Activated naive CD8-positive, alpha-beta T cell treated with anti-CD3 and anti-CD28 coated beads, Interleukin-2, amount 10 ng/mL, durations not matched to agents 7 days and 5 days (primary cell): ENCODE data around the gene PLCE1. TPM values are rescaled to one million over a fixed set of nuclear protein-coding genes. Genes with fewer than 3 reads are reported as not detected.

Experiments used
- ATAC-seq: fragments of 150-1000 bp; cut with Tn5 transposase; one replicate; pipeline ENCODE4 v1.10.0; 2021; ENCODE audit warnings: low read depth, moderate library complexity
- POLR2A ChIA-PET: fragments of 350-600 bp; sonication (Branson Sonifier 250); formaldehyde crosslinking; loops from one replicate; lab custom pipeline; 2021; ENCODE audit warnings: antibody characterized with exemption; lab: Charles Lee
- DNase-seq: peaks from one replicate; pipeline ENCODE4 v3.0.0; 2021
- H3K27ac Mint-ChIP-seq: one replicate; pipeline ENCODE4 v1.8.0; 2022; ENCODE audit warnings: mild to moderate bottlenecking, mixed read lengths
- H3K27me3 Mint-ChIP-seq: one replicate; pipeline ENCODE4 v1.8.0; 2022; ENCODE audit warnings: mild to moderate bottlenecking, moderate library complexity, mixed read lengths
- H3K36me3 Mint-ChIP-seq: one replicate; pipeline ENCODE4 v1.8.0; 2021; ENCODE audit warnings: mild to moderate bottlenecking, mixed read lengths
- H3K4me1 Mint-ChIP-seq: one replicate; pipeline ENCODE4 v1.8.0; 2021; ENCODE audit warnings: mixed read lengths
- H3K4me3 Mint-ChIP-seq: one replicate; pipeline ENCODE4 v1.8.0; 2022; ENCODE audit warnings: mild to moderate bottlenecking, moderate library complexity, mixed read lengths
- H3K9me3 Mint-ChIP-seq: one replicate; pipeline ENCODE4 v1.8.0; 2021; ENCODE audit warnings: mixed read lengths
- total RNA-seq, 2 experiments: library from RNA; stranded (reverse); gene quantifications; one replicate each; pipeline ENCODE4 v1.2.3, GENCODE V29; 2021

PLCE1 gene
- total RNA-seq, 2 experiments from 2014 or later = not detected

DNA sequence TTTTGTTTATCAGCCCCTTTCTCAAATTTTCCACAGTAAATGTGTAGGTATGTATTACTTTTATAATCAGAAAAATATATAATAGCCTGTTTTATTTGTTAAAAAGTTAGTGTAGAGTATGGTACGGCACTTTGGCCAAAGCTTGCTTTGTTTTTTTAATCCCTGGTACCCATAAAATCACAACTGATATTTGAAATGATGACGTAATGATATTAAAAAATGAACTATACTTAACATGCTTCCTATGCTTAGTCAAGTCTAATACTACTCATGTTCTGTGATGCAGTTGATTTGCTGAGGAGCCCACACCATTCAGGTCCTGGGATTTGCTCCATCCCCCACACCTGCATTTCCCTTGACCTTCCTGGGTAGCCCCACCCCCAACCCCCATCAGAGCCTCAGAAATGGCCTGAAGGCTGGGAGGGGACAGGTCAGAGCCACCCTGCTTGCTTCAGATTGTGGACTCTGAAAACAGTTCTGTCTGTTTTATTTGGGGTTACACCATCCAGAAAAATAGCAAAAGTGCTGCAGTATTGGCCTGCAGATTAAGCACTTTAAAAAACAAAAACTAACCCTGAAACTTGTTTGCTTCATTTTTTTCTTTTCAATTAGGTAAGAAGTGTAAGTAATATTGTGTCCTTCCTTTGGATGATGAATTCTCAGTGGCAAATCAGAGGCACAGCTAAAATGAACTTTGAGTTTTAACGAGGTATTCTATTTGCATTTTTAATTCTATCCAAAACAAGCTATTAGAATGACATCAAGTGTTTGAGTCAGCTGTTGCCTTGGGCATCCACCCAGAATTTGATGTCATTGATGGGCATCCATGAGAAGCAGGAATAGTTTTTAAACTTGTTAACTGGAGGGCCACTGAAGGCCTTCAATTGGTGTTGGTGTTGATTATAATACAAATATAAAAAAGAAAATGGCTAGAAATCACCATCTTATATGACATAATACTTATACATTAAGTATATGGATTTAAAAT is 23.3 kb downstream of the PLCE1 start:
- Mint-ChIP-seq H3K9me3 (no peaks in the 10 kb centered on the region), H3K36me3 (no peaks in the 10 kb centered on the region), H3K27ac (no peak overlapping the region), H3K4me3 (no peak overlapping the region), H3K4me1 (no peaks in the 10 kb centered on the region), H3K27me3 (peaks cover 5% of the 10 kb centered on the region)
- no peak for ATAC-seq
- POLR2A ChIA-PET = no interaction called here
- no peak for DNase-seq

DNA sequence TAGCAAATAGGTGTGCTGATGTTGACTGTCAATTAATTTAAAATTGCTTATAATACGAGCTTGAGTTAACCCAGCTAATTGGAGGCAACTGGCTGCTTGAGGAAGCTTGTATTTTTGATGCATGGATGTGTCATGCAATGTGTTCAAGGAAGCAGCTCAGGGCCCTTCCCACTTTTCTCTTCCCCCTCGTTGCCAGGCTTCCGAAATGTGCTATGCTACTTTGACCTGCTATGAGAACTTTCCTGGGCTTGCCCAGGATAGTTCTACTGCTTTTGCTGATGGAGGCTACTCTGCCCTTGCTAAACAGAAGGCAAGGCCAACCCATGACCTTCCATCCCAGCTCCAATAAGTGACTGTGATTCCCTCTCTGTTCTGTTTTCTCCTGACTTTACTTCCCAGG is 24.4 kb downstream of the PLCE1 start:
- Mint-ChIP-seq H3K27ac (no peak overlapping the region), H3K36me3 (no peaks in the 10 kb centered on the region), H3K4me1 (no peaks in the 10 kb centered on the region), H3K27me3 (peaks cover 5% of the 10 kb centered on the region), H3K9me3 (no peaks in the 10 kb centered on the region), H3K4me3 (no peak overlapping the region)
- no peak for ATAC-seq
- no peak for DNase-seq
- POLR2A ChIA-PET = no interaction called here

DNA sequence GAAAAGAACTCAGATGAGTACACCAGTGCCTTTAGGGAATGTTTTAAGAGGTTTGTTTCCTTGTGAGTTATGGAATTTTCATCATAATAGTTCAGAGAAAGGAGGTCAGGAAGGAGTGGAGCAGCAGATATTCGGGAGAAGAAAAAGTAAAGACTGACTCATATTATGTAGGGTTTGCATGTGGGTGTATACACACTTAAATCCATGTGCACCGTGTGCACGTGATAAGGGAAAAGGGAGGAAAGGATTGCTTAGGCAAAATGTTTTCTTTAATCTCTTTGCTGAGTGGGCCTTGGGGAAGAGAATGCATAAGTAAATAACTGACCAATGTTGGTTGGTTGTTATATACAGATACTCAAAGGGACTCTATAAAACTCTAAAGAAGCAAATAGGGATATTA is 30.2 kb downstream of the PLCE1 start:
- POLR2A ChIA-PET = no interaction called here
- no peak overlapping the region for H3K4me3 Mint-ChIP-seq
- H3K36me3 Mint-ChIP-seq = no peaks in the 10 kb centered on the region

DNA sequence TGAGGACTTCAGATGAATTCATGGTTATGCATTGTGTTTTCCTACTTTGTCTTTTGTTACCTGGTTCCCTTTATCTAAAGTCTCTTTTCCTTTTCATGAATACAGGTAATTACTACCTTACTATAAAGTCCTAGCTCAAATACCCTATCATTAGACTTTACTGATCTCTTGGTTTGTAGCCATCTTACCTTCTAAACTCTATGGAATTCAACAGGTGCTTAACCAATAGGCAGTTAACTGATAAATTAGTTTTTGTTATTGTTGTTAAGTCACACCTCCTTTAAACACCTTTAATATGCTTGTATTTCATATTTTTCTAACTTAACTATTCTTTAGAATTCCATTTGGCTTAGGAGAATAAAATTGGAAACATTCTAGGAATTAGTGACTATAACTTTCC is 30.7 kb downstream of the PLCE1 start:
- ATAC-seq (no peak), DNase-seq (no peak)
- peaks cover 5% of the 10 kb centered on the region for H3K27me3 Mint-ChIP-seq
- H3K36me3 Mint-ChIP-seq = no peaks in the 10 kb centered on the region
- no peak overlapping the region for H3K4me3 Mint-ChIP-seq
- no peaks in the 10 kb centered on the region for H3K4me1 Mint-ChIP-seq
- peaks cover 6% of the 10 kb centered on the region for H3K9me3 Mint-ChIP-seq
- POLR2A ChIA-PET = no interaction called here
- no peak overlapping the region for H3K27ac Mint-ChIP-seq

More for the DNA sequence above, 30.2 kb downstream of the PLCE1 start:
- DNase-seq = no peak
- Mint-ChIP-seq H3K9me3 (peaks cover 6% of the 10 kb centered on the region), H3K27ac (no peak overlapping the region), H3K27me3 (peaks cover 5% of the 10 kb centered on the region), H3K4me1 (no peaks in the 10 kb centered on the region)
- no peak for ATAC-seq

DNA sequence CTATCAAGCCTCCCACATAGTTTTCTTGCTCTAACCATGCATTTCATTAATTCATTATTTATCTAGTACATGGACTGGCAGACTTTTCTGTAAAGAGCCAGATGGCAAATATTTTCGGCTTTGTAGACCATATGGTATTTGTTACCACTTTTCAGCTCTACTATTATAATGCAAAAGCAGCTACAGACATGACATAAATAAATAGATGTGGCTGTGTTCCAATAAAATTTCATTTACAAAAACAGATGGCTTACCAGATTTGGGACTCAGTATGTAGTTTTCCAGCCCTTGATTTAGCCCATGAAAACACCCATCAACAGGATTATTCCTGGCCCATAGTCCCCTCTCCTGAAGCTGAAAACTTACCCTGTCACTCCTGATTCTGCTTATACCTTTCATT is 32.1 kb downstream of the PLCE1 start:
- no peaks in the 10 kb centered on the region for H3K27me3 Mint-ChIP-seq
- H3K4me3 Mint-ChIP-seq = no peak overlapping the region
- POLR2A ChIA-PET = no interaction called here
- ATAC-seq (no peak), DNase-seq (no peak)
- no peak overlapping the region for H3K27ac Mint-ChIP-seq
- no peaks in the 10 kb centered on the region for H3K4me1 Mint-ChIP-seq
- no peaks in the 10 kb centered on the region for H3K36me3 Mint-ChIP-seq
- peaks cover 8% of the 10 kb centered on the region for H3K9me3 Mint-ChIP-seq

DNA sequence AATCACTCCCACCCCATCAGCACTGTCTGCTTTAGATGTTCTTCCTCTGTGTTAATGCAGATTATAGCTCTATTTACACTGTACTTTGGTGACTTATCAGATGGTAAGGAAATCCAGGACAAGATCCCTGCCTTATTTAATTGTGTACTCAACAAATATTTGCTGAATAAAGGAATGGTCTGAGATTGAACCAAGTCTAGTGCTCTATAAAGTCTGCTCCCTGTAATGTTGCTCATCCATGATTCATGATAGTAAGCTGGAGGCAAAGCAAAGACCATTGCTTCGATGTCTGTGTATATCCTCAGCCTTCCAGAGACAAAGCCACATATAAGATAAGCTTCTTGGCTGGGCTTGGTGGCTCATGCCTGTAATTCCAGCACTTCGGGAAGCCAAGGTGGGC is 33.5 kb downstream of the PLCE1 start:
- Mint-ChIP-seq H3K4me3 (no peak overlapping the region), H3K9me3 (peaks cover 13% of the 10 kb centered on the region), H3K36me3 (no peaks in the 10 kb centered on the region), H3K27ac (no peak overlapping the region), H3K27me3 (no peaks in the 10 kb centered on the region), H3K4me1 (no peaks in the 10 kb centered on the region)
- no peak for DNase-seq
- POLR2A ChIA-PET = no interaction called here
- ATAC-seq = no peak

DNA sequence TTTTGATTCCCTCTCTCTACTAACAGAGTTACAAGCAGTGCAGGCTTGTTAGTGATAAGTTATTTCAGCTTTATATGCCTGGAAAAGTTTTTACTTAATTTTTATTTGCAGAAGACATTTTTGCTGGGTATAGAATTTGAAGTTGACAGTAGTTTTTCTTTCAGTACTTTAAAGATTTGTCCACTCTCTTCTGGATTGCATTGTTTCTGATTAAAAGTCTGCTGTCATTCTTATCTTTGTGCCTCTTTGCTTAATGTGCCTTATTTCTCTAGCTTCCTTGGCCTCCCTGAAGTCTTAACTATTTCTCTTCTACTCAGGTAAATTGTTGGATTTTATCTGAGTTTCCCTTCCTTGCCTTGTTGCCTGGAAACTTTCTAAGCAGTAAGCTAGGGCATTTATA is 36.2 kb downstream of the PLCE1 start:
- POLR2A ChIA-PET = no interaction called here
- H3K36me3 Mint-ChIP-seq = no peaks in the 10 kb centered on the region
- peaks cover 13% of the 10 kb centered on the region for H3K9me3 Mint-ChIP-seq
- no peaks in the 10 kb centered on the region for H3K27me3 Mint-ChIP-seq
- H3K4me1 Mint-ChIP-seq = no peaks in the 10 kb centered on the region
- no peak overlapping the region for H3K27ac Mint-ChIP-seq
- no peak overlapping the region for H3K4me3 Mint-ChIP-seq
- no peak for ATAC-seq
- DNase-seq = no peak

DNA sequence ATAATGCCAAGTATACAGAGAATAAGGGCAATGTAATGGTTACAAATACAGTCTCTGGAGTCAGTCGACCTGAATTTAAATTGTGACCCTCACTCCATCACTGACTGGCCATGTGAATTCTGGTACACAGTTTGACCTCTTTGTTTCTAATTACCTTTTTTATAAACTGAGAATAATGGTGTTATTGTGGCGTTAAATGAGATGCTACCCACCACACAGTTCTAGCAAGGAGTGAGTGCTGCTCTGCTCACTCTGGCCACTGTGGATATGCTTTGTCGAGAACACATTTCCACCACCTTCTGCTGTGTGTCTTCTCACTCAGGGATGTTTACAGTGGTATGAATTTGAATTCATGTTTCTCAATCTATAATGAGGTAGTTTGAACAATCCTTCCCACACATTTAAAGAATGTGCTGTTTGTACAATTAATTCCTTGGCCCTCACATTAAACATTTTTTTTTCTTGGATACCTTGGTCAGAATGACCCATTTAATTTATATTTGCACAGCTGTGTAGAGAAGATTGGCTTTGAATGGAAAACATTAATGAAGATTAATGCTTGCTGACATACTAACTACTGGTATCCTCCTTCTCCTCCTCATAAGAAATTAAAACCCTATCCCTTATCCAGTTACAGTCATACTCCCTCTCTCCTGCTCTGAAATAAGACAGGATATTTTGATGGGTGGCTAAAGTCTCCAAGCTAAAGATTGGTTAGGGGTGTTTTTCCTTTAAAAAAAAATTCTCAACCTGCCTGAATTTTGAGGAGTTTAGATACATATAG is 42.4 kb downstream of the PLCE1 start:
- H3K9me3 Mint-ChIP-seq = peaks cover 5% of the 10 kb centered on the region
- POLR2A ChIA-PET = no interaction called here
- no peak for ATAC-seq
- no peaks in the 10 kb centered on the region for H3K36me3 Mint-ChIP-seq
- H3K4me1 Mint-ChIP-seq = no peaks in the 10 kb centered on the region
- no peak for DNase-seq
- no peak overlapping the region for H3K27ac Mint-ChIP-seq
- peaks cover 3% of the 10 kb centered on the region for H3K27me3 Mint-ChIP-seq
- no peak overlapping the region for H3K4me3 Mint-ChIP-seq

DNA sequence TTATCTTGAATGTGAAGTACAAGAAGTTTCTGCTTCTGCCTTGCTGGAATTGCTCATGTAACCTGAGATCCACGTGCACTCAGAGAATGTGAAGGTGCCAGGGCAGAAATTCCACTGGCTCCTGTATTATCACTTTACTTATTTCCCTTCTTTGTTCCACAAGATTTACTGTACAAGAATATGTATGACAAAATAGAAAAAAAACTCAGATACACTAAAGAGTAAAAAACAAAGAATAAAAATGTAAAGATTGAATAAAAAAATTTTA is 43.0 kb downstream of the PLCE1 start:
- ATAC-seq (no peak), DNase-seq (no peak)
- peaks cover 3% of the 10 kb centered on the region for H3K27me3 Mint-ChIP-seq
- no peak overlapping the region for H3K27ac Mint-ChIP-seq
- H3K4me3 Mint-ChIP-seq = no peak overlapping the region
- POLR2A ChIA-PET = no interaction called here
- peaks cover 3% of the 10 kb centered on the region for H3K9me3 Mint-ChIP-seq
- no peaks in the 10 kb centered on the region for H3K4me1 Mint-ChIP-seq
- no peaks in the 10 kb centered on the region for H3K36me3 Mint-ChIP-seq

DNA sequence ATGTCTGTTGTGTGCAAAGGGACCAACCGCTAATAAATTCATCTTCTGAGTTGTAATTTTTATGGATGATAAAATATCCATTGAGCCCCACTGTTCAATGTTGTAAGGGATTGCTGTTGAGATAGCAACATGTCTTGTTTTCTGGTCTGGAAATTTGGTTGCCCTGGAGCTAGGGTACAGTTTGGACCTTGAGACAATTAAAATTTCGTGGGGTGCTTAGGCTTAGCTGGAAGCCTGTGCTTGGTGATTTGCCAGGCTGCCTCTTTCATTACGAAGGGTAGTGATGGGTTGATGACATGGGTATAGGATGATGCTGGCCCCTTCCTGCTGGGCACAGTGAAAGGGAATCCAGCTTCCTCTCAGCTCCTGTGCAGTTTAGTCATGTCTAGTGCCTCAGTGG is 43.6 kb downstream of the PLCE1 start:
- Mint-ChIP-seq H3K36me3 (no peaks in the 10 kb centered on the region), H3K27me3 (peaks cover 3% of the 10 kb centered on the region), H3K27ac (no peak overlapping the region), H3K4me3 (no peak overlapping the region), H3K4me1 (no peaks in the 10 kb centered on the region), H3K9me3 (no peaks in the 10 kb centered on the region)
- ATAC-seq (no peak), DNase-seq (no peak)
- POLR2A ChIA-PET = no interaction called here

DNA sequence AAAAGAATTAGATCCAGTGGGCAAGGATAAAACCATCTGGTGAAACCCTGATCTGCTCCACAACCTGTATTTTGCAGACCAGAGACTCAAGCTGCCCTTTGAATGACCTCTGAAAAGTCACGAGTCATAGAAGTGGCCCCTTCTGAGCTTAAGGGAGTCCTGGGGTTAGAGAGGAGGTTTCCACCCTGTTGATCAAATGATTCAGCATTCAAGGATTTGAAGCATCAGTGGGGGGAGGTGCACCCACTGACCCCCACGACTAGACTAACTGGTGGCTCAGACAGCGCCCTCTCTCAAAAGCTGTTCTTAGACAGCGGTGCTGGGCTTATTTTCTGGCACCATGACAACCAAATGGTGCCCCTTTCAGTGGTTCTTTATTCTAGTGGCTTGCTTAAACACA is 44.3 kb downstream of the PLCE1 start:
- Mint-ChIP-seq H3K9me3 (no peaks in the 10 kb centered on the region), H3K27me3 (peaks cover 3% of the 10 kb centered on the region), H3K4me3 (no peak overlapping the region), H3K36me3 (no peaks in the 10 kb centered on the region), H3K27ac (no peak overlapping the region), H3K4me1 (no peaks in the 10 kb centered on the region)
- ATAC-seq = no peak
- no peak for DNase-seq
- POLR2A ChIA-PET = no interaction called here

DNA sequence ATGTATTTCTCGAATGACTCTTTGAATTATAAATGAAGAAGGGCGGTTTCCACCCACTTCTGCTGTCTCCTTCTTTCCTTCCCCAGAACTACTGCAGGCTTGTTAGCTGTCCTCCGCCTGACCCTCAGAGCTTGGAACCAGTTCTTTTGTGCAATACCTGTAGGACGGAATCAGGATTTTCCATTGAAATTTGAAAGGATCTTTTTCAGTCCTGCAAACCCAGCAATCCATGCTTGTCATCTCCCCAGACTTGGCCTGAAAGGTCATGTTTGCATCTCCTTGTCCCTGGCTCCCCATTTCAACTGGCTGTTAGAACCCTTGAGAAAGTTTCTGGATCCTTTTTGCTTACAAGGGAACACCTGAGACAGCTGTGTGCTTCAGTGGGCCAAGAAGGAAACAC is 47.5 kb downstream of the PLCE1 start:
- Mint-ChIP-seq H3K4me3 (no peak overlapping the region), H3K9me3 (no peaks in the 10 kb centered on the region), H3K36me3 (no peaks in the 10 kb centered on the region), H3K27me3 (peaks cover 3% of the 10 kb centered on the region), H3K27ac (no peak overlapping the region), H3K4me1 (no peaks in the 10 kb centered on the region)
- POLR2A ChIA-PET = no interaction called here
- no peak for ATAC-seq
- no peak for DNase-seq

DNA sequence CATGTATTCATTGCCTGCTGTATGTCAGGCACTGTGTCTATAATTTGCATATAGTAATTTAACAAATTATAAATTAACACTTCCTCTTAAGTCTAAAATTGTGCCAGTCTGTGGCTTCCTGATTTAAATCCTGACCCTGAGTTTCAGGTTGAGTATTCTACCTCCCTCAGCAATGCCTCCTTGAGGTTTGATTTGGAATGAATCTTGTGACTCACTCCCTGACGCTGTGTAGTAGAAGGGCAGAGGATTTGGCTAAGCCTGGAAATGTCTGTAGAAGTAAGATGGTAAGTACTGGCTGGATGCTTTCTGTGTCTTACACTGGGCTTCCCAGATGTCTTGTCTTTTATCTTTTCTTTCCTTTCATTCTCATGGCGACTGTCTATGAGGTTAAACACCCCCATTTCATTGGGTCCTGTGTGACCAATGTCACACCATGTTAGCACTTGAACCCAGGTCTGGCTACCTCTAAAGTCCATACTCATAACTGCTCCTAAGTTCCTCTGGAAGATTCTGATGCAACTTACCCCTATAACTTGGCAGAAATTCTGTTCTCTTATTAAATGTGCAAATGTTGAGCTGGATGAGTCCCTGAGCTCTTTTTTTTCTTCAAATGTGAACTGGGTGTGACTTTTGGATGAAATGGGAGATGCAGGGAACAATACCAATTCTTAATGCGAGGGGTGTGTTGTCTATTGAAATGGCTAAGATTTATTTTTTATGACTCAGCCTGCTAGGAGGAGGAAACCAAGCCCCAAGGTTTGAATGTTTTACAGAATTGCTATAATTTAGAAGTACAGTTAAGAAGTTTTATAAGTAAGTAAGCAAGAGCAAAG is 48.5 kb downstream of the PLCE1 start:
- Mint-ChIP-seq H3K27me3 (no peaks in the 10 kb centered on the region), H3K27ac (no peak overlapping the region), H3K9me3 (no peaks in the 10 kb centered on the region), H3K4me3 (no peak overlapping the region), H3K36me3 (no peaks in the 10 kb centered on the region), H3K4me1 (no peaks in the 10 kb centered on the region)
- DNase-seq (no peak), ATAC-seq (no peak)
- POLR2A ChIA-PET = no interaction called here
